Osteocyte (in vitro differentiated cells): ENCODE measurements around the gene C1QTNF8. TPM values are rescaled to one million over a fixed set of nuclear protein-coding genes. Genes with fewer than 3 reads are reported as not detected.
A peak's percentile ranks its signal among the peaks of the same experiment; 100 is the strongest.

Experiments
- DNase-seq: peaks from one replicate; pipeline ENCODE4 v3.0.0; 2021; ENCODE audit warnings: mixed read lengths; ENCODE audit not compliant: unreplicated experiment; ENCODE audit errors: extremely low spot score
- H3K27ac Mint-ChIP-seq: one replicate; pipeline ENCODE4 v1.8.0; 2021; ENCODE audit warnings: mild to moderate bottlenecking, mixed read lengths; ENCODE audit not compliant: unreplicated experiment
- H3K27me3 Mint-ChIP-seq: one replicate; pipeline ENCODE4 v1.8.0; 2021; ENCODE audit warnings: mixed read lengths; ENCODE audit not compliant: unreplicated experiment
- H3K36me3 Mint-ChIP-seq: one replicate; pipeline ENCODE4 v1.8.0; 2021; ENCODE audit warnings: mixed read lengths; ENCODE audit not compliant: unreplicated experiment
- H3K4me1 Mint-ChIP-seq: one replicate; pipeline ENCODE4 v1.8.0; 2021; ENCODE audit warnings: mixed read lengths; ENCODE audit not compliant: unreplicated experiment
- H3K4me3 Mint-ChIP-seq: one replicate; pipeline ENCODE4 v1.8.0; 2021; ENCODE audit warnings: mild to moderate bottlenecking, moderate library complexity, mixed read lengths; ENCODE audit not compliant: unreplicated experiment
- H3K9me3 Mint-ChIP-seq: one replicate; pipeline ENCODE4 v1.8.0; 2021; ENCODE audit warnings: mixed read lengths; ENCODE audit not compliant: unreplicated experiment
- total RNA-seq: library from RNA; stranded (reverse); gene quantifications from 2 replicates; pipeline ENCODE4 v1.2.1, GENCODE V29; 2021
- TF ChIP-seq, protein P1 (sequence below): fragments of 200-600 bp; sonication (generic); IDR thresholded peaks from 2 replicates; pipeline ENCODE4 v1.5.0; 2021; ENCODE audit warnings: antibody characterized with exemption, mild to moderate bottlenecking, moderate library complexity

The C1QTNF8 gene
- total RNA-seq, 1 donor from 2014 or later: not detected

DNA sequence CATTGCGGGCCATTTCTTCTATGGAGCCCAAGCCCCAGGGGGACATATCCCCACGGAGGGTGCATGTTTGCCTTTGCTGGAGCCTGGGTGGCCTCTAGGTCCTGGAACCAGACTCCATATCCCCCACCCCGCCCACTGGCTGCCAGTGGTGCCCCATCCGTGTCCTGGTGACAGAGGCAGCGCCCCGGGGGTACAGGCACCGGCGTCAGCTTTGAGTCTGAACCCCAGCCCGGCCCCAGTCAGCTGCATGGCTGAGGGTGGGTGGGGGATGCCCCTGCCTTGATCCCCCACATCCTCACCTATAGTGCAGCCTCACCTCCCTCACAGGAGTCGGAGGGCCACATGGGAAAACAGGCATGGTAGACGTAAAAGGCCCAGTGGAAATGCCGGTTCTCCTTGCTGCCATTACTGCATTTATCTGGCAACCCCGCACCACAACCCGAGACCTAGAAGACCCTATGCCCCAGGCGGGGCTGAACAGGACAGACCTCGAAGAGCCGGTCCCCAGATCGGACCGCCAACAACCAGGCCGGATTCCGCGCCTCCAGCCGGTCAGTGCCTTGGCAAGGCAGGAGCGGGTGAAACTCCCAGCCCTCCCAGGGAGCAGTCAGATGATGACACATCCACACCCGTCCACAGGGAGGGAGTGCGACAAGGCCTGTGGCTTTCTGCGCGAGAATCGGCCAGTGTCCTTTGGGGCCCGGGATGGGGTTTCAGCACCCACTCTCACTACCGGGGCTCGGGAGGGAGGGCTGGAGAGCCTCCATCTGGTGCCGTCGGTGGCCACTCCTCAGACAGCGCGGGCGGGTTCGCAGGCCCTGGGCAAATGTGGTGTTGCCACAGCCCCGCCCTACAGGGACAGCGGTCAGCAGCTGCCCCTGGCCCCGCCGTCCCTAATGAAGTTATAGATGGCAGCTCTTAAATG is 35.4 kb downstream of the C1QTNF8 start:
- Mint-ChIP-seq H3K27ac (no peak overlapping the region), H3K4me3 (no peak overlapping the region), H3K36me3 (no peaks in the 10 kb centered on the region), H3K4me1 (no peaks in the 10 kb centered on the region), H3K27me3 (no peaks in the 10 kb centered on the region), H3K9me3 (peaks cover 5% of the 10 kb centered on the region)
- no peak for DNase-seq
- TF ChIP-seq, protein P1, sequence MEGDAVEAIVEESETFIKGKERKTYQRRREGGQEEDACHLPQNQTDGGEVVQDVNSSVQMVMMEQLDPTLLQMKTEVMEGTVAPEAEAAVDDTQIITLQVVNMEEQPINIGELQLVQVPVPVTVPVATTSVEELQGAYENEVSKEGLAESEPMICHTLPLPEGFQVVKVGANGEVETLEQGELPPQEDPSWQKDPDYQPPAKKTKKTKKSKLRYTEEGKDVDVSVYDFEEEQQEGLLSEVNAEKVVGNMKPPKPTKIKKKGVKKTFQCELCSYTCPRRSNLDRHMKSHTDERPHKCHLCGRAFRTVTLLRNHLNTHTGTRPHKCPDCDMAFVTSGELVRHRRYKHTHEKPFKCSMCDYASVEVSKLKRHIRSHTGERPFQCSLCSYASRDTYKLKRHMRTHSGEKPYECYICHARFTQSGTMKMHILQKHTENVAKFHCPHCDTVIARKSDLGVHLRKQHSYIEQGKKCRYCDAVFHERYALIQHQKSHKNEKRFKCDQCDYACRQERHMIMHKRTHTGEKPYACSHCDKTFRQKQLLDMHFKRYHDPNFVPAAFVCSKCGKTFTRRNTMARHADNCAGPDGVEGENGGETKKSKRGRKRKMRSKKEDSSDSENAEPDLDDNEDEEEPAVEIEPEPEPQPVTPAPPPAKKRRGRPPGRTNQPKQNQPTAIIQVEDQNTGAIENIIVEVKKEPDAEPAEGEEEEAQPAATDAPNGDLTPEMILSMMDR: no peak

DNA sequence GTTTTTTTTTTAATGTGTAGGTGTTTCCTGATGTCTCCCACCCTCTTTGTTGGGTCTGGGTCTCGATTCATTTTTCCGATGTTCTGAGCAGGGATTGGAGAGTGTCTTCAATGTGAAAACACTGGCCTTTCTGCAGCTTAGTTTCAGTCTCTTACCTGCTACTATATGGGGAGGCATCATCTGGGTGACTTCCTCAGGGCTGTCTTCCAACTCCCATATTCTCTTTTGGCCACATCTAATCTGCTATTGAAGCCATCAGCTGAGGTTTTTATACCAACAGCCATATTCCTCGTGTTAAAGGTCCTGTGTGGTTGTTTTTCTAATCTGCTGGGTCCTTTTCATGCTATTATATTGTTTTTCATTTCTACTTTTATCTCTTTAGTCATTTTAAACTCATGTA is 36.7 kb downstream of the C1QTNF8 start:
- H3K4me3 Mint-ChIP-seq: no peak overlapping the region
- peaks cover 5% of the 10 kb centered on the region for H3K9me3 Mint-ChIP-seq
- no peaks in the 10 kb centered on the region for H3K4me1 Mint-ChIP-seq
- H3K27ac Mint-ChIP-seq: no peak overlapping the region
- TF ChIP-seq, protein P1: no peak
- DNase-seq: no peak
- no peaks in the 10 kb centered on the region for H3K36me3 Mint-ChIP-seq
- no peaks in the 10 kb centered on the region for H3K27me3 Mint-ChIP-seq

DNA sequence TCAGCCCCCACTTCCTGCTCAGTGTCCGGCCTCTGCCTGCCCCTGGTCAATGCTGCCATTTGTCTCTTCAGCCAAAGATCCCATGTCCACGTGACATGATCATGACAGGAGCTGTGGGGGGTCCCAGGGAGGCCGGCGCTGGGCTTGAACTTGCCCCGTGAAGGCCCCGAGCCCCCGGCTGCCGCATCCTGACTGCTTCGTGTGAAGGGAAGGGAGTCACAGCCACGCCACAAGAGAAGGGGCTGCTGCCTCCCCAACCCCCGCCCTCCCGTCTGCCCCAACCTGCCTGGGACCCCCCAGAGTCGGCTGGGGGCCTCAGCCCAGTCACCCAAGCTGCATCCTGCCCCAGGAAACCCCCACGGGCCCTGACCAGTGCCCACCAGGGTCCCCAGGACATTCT is 37.8 kb downstream of the C1QTNF8 start:
- TF ChIP-seq, protein P1: no peak
- no peaks in the 10 kb centered on the region for H3K27me3 Mint-ChIP-seq
- H3K4me1 Mint-ChIP-seq: no peaks in the 10 kb centered on the region
- H3K4me3 Mint-ChIP-seq: no peak overlapping the region
- DNase-seq: no peak
- no peak overlapping the region for H3K27ac Mint-ChIP-seq
- no peaks in the 10 kb centered on the region for H3K36me3 Mint-ChIP-seq
- H3K9me3 Mint-ChIP-seq: peaks cover 5% of the 10 kb centered on the region

DNA sequence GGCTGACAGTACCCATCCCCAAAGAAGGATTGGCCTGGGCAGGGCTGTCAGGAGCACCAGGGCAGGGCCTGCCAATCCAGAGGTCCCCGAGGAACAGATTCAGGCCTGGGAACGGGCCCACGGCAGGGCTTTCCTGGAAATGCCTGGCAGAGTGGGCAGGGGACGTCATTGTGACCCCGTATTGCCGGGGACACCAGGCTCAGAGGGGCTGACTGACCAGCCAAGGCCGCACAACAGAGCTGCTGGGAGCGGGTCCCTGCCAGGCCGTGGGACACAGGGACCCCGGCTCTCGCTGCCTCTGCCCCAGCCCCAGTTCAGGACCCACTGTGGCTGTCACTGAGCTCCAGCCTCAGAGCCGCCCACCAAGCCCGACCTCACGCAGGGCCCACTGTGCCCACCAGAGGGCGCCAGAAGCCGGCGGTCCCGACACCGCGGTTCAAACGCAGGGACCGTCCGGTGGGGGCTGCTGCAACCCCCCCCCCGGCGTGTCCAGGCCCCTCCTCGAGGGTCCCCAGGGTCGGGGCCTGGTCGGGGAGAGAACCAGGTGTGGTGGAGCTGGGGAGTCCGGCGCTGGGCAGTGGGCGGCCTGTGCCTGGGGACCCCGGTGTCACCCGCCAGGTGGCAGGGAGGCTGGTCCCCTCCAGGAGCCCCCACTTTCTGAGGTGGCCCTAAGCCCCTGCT is 38.7 kb downstream of the C1QTNF8 start:
- Mint-ChIP-seq H3K27ac (no peak overlapping the region), H3K4me1 (no peaks in the 10 kb centered on the region), H3K9me3 (peaks cover 5% of the 10 kb centered on the region), H3K4me3 (no peak overlapping the region), H3K27me3 (no peaks in the 10 kb centered on the region), H3K36me3 (no peaks in the 10 kb centered on the region)
- TF ChIP-seq, protein P1: peak; percentile 62
- no peak for DNase-seq

DNA sequence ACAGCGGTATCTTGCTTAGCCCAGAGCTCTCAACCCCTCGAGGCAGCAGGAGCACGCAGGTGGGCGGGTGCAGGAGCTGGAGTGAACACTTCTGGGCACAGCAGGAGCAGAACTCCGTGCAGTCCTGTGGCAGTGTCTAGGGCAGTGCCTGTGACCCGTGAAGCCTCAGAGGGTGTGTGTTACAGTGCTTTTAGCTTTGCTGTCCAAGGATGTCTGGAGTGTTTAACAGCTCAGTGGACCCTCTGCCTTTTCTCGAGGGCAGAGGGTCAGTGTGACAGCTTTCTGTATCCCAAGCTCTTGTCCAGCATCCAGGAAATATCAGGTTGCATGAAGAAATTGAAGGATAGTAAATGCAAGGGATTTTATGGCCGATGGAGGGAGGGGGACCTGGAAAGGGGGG is 39.8 kb downstream of the C1QTNF8 start:
- H3K4me1 Mint-ChIP-seq: no peaks in the 10 kb centered on the region
- H3K36me3 Mint-ChIP-seq: no peaks in the 10 kb centered on the region
- TF ChIP-seq, protein P1: no peak
- H3K4me3 Mint-ChIP-seq: no peak overlapping the region
- H3K27me3 Mint-ChIP-seq: no peaks in the 10 kb centered on the region
- no peak overlapping the region for H3K27ac Mint-ChIP-seq
- no peak for DNase-seq
- H3K9me3 Mint-ChIP-seq: peaks cover 5% of the 10 kb centered on the region
